ENCODE data around the gene HRC.

The HRC gene

GRCh38 chr19:49117677-49118564, 37.3 kb downstream of the HRC start:
- TF ChIP-seq CTCF (IDR thresholded peaks at IDR 0.05; ENCODE audit: low read depth, low read length): no peak
- TF ChIP-seq EZH2phosphoT487 (IDR thresholded peaks at IDR 0.05; ENCODE audit: low read depth): no peak
- no peaks in the 10 kb centered on the region for H3K27me3 ChIP-seq (ENCODE audit: low read depth, low read length)
- H4K20me1 ChIP-seq (ENCODE audit: insufficient read depth, low read length): no peaks in the 10 kb centered on the region
- peaks cover 6% of the 10 kb centered on the region for H3K79me2 ChIP-seq (ENCODE audit: low read length)
- no peaks in the 10 kb centered on the region for H3K9me3 ChIP-seq (ENCODE audit: insufficient read depth, low read length)
- H3K36me3 ChIP-seq (replicated peaks; ENCODE audit: low read depth, low read length): no peaks in the 10 kb centered on the region
- H3K9ac ChIP-seq (ENCODE audit: low read length): peak overlapping the region; percentile 90
- peak overlapping the region; percentile 72 for H3K27ac ChIP-seq (ENCODE audit: low read length)
- peak overlapping the region; percentile 92 for H3K4me3 ChIP-seq (ENCODE audit: low read length)
- peak overlapping the region; percentile 42; the same call in 1 of the 2 replicates for H2AFZ ChIP-seq (ENCODE audit: low read depth, low read length)
- H3K4me2 ChIP-seq (ENCODE audit: low read length): peak overlapping the region; percentile 99
- peaks cover 22% of the 10 kb centered on the region for H3K4me1 ChIP-seq (ENCODE audit: low read length)

GRCh38 chr19:49116544-49116943, 38.7 kb downstream of the HRC start:
- H3K9me3 ChIP-seq (ENCODE audit: insufficient read depth, low read length): no peaks in the 10 kb centered on the region
- TF ChIP-seq CTCF (IDR thresholded peaks at IDR 0.05; ENCODE audit: low read depth, low read length) (no peak), EZH2phosphoT487 (IDR thresholded peaks at IDR 0.05; ENCODE audit: low read depth) (no peak)
- peaks cover 22% of the 10 kb centered on the region for H3K4me1 ChIP-seq (ENCODE audit: low read length)
- H3K27me3 ChIP-seq (ENCODE audit: low read depth, low read length): no peaks in the 10 kb centered on the region
- no peak overlapping the region for H3K9ac ChIP-seq (ENCODE audit: low read length)
- H4K20me1 ChIP-seq (ENCODE audit: insufficient read depth, low read length): no peaks in the 10 kb centered on the region
- no peak overlapping the region for H3K27ac ChIP-seq (ENCODE audit: low read length)
- peaks cover 6% of the 10 kb centered on the region for H3K79me2 ChIP-seq (ENCODE audit: low read length)
- no peak overlapping the region for H3K4me3 ChIP-seq (ENCODE audit: low read length)
- no peak overlapping the region for H2AFZ ChIP-seq (ENCODE audit: low read depth, low read length)
- H3K4me2 ChIP-seq (ENCODE audit: low read length): no peak overlapping the region
- no peaks in the 10 kb centered on the region for H3K36me3 ChIP-seq (replicated peaks; ENCODE audit: low read depth, low read length)

GRCh38 chr19:49114630-49115363, 40.4 kb downstream of the HRC start:
- H3K4me1 ChIP-seq (ENCODE audit: low read length): peaks cover 14% of the 10 kb centered on the region

More at GRCh38 chr19:49114630-49115363, 40.4 kb downstream of the HRC start:
- H3K9me3 ChIP-seq (ENCODE audit: insufficient read depth, low read length): no peaks in the 10 kb centered on the region
- H3K4me3 ChIP-seq (ENCODE audit: low read length): peak overlapping the region; percentile 78
- peak overlapping the region; percentile 38 for H3K9ac ChIP-seq (ENCODE audit: low read length)
- H3K27ac ChIP-seq (ENCODE audit: low read length): no peak overlapping the region
- H3K79me2 ChIP-seq (ENCODE audit: low read length): peaks cover 6% of the 10 kb centered on the region
- H3K27me3 ChIP-seq (ENCODE audit: low read depth, low read length): no peaks in the 10 kb centered on the region
- peak overlapping the region; percentile 89 for H3K4me2 ChIP-seq (ENCODE audit: low read length)
- H2AFZ ChIP-seq (ENCODE audit: low read depth, low read length): no peak overlapping the region
- TF ChIP-seq EZH2phosphoT487 (IDR thresholded peaks at IDR 0.05; ENCODE audit: low read depth) (no peak), CTCF (IDR thresholded peaks at IDR 0.05; ENCODE audit: low read depth, low read length) (no peak)
- H4K20me1 ChIP-seq (ENCODE audit: insufficient read depth, low read length): no peaks in the 10 kb centered on the region
- peaks cover 2% of the 10 kb centered on the region for H3K36me3 ChIP-seq (replicated peaks; ENCODE audit: low read depth, low read length)

Measured in OCI-LY3 (cell line).